Astrocyte (in vitro differentiated cells and primary cell): Measurements from ENCODE around the gene PHF24. TPM values are rescaled to one million over a fixed set of nuclear protein-coding genes. Genes with fewer than 3 reads are reported as not detected.

Experiments
- DNase-seq: peaks from one replicate; pipeline ENCODE4 v3.0.0-alpha.2; 2010; ENCODE audit warnings: low read depth
- FAIRE-seq: peaks from 2 replicates; lab custom pipeline; 2011; peaks lifted over from hg19 to GRCh38; lab: Jason Lieb, UNC
- H2AFZ ChIP-seq: 2 replicates; pipeline ENCODE4 v1.6.0; 2012; ENCODE audit warnings: low read depth, low read length, inconsistent platforms
- H3K27ac ChIP-seq: 2 replicates; pipeline ENCODE4 v1.5.1; 2011; ENCODE audit warnings: low read depth, low read length, inconsistent platforms
- H3K27me3 ChIP-seq: 2 replicates; pipeline ENCODE4 v1.6.0; 2011; ENCODE audit warnings: low read length, inconsistent platforms; ENCODE audit not compliant: insufficient read depth
- H3K36me3 ChIP-seq: 2 replicates; pipeline ENCODE4 v1.5.1; 2011; ENCODE audit warnings: low read length, inconsistent platforms; ENCODE audit not compliant: insufficient read depth
- H3K4me1 ChIP-seq: 2 replicates; pipeline ENCODE4 v1.5.1; 2011; ENCODE audit warnings: low read length, inconsistent platforms; ENCODE audit not compliant: insufficient read depth
- H3K4me2 ChIP-seq: 2 replicates; pipeline ENCODE4 v1.6.0; 2012; ENCODE audit warnings: low read length, inconsistent platforms
- H3K4me3 ChIP-seq: 2 replicates; pipeline ENCODE4 v1.5.1; 2011; ENCODE audit warnings: low read depth, mild to moderate bottlenecking, low read length, inconsistent platforms; ENCODE audit not compliant: insufficient read depth
- H3K79me2 ChIP-seq: 2 replicates; pipeline ENCODE4 v1.6.0; 2012; ENCODE audit warnings: mild to moderate bottlenecking, low read length, inconsistent platforms; ENCODE audit not compliant: insufficient read depth
- H3K9ac ChIP-seq: 2 replicates; pipeline ENCODE4 v1.6.0; 2012; ENCODE audit warnings: mild to moderate bottlenecking, low read length, inconsistent platforms
- H3K9me3 ChIP-seq: 2 replicates; pipeline ENCODE4 v1.5.1; 2012; ENCODE audit warnings: low read depth, mild to moderate bottlenecking, low read length, inconsistent platforms; ENCODE audit not compliant: insufficient read depth
- H4K20me1 ChIP-seq: 2 replicates; pipeline ENCODE4 v1.6.0; 2012; ENCODE audit warnings: low read length, inconsistent platforms; ENCODE audit not compliant: insufficient read depth
- H3K27ac Mint-ChIP-seq: one replicate; pipeline ENCODE4 v1.8.0; 2021; ENCODE audit warnings: mild to moderate bottlenecking, mixed read lengths; ENCODE audit not compliant: unreplicated experiment
- H3K27me3 Mint-ChIP-seq: one replicate; pipeline ENCODE4 v1.8.0; 2021; ENCODE audit warnings: low read depth, mixed read lengths; ENCODE audit not compliant: unreplicated experiment
- H3K36me3 Mint-ChIP-seq: one replicate; pipeline ENCODE4 v1.8.0; 2021; ENCODE audit warnings: low read depth, mixed read lengths; ENCODE audit not compliant: unreplicated experiment
- H3K4me1 Mint-ChIP-seq: one replicate; pipeline ENCODE4 v1.8.0; 2021; ENCODE audit warnings: low read depth, mixed read lengths; ENCODE audit not compliant: unreplicated experiment
- H3K4me3 Mint-ChIP-seq: one replicate; pipeline ENCODE4 v1.8.0; 2021; ENCODE audit warnings: mild to moderate bottlenecking, moderate library complexity, mixed read lengths; ENCODE audit not compliant: unreplicated experiment
- H3K9me3 Mint-ChIP-seq: one replicate; pipeline ENCODE4 v1.8.0; 2021; ENCODE audit warnings: mild to moderate bottlenecking, mixed read lengths; ENCODE audit not compliant: unreplicated experiment
- CTCF ChIP-seq: IDR thresholded peaks from 2 replicates; pipeline ENCODE4 v1.5.1; 2011; ENCODE audit warnings: low read depth, mild to moderate bottlenecking, inconsistent platforms, low read length, moderate library complexity; ENCODE audit not compliant: insufficient read depth
- EZH2 ChIP-seq: IDR thresholded peaks from 2 replicates; pipeline ENCODE4 v1.6.1; 2012; ENCODE audit warnings: mild to moderate bottlenecking, low read length, inconsistent platforms; ENCODE audit not compliant: insufficient read depth
- total RNA-seq: library from RNA; stranded (reverse); gene quantifications from 2 replicates; pipeline ENCODE4 v1.2.1, GENCODE V29; 2021

Gene PHF24
- total RNA-seq, 1 donor from 2014 or later, result 0.16 TPM

- no peak overlapping the region for H2AFZ ChIP-seq
- no peak for DNase-seq
- Mint-ChIP-seq H3K27me3 (no peaks in the 10 kb centered on the region), H3K27ac (no peak overlapping the region), H3K4me3 (no peak overlapping the region), H3K4me1 (peaks cover 22% of the 10 kb centered on the region), H3K36me3 (peaks cover 42% of the 10 kb centered on the region), H3K9me3 (peaks cover 2% of the 10 kb centered on the region)
- peaks cover 2% of the 10 kb centered on the region for H3K36me3 ChIP-seq
- no peak overlapping the region for H3K4me2 ChIP-seq
- no peak for FAIRE-seq
- no peak overlapping the region for H3K9ac ChIP-seq
- no peak for TF ChIP-seq CTCF
- no peak for TF ChIP-seq EZH2
- H3K4me1 ChIP-seq, result peaks cover 17% of the 10 kb centered on the region
- no peak overlapping the region for H3K27ac ChIP-seq
- no peaks in the 10 kb centered on the region for H3K79me2 ChIP-seq
- no peaks in the 10 kb centered on the region for H4K20me1 ChIP-seq
- H3K27me3 ChIP-seq, result no peaks in the 10 kb centered on the region
- H3K4me3 ChIP-seq, result no peak overlapping the region
- H3K9me3 ChIP-seq, result no peaks in the 10 kb centered on the region
Measured at GRCh38 chr9:35029241-35029640, 71.2 kb downstream of the PHF24 start.

DNA sequence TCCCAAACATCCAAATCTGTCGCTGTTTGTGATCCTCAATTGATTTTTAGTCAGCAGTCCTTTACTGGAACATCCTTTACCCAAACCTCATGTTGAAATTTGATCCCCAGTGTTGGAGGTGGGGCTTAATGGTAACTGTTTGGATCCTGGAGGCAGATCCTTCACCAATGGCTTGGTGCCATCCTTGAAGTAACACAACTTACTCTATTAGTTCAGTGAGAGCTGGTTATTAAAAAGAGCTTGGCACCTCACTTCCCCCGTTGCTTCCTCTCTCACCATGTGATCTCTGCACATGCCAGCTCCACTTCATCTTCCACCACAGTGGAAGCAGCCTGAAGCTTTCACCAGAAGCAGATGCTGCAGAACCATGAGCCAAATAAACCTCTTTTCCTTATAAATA is 71.8 kb downstream of the PHF24 start:
- Mint-ChIP-seq H3K27me3 (no peaks in the 10 kb centered on the region), H3K4me3 (no peak overlapping the region), H3K9me3 (peaks cover 2% of the 10 kb centered on the region), H3K27ac (no peak overlapping the region), H3K36me3 (peaks cover 39% of the 10 kb centered on the region), H3K4me1 (peaks cover 22% of the 10 kb centered on the region)
- Histone ChIP-seq H3K4me3 (no peak overlapping the region), H3K36me3 (peaks cover 2% of the 10 kb centered on the region), H3K27me3 (no peaks in the 10 kb centered on the region), H2AFZ (no peak overlapping the region), H3K4me1 (peaks cover 17% of the 10 kb centered on the region), H3K9ac (no peak overlapping the region), H4K20me1 (no peaks in the 10 kb centered on the region), H3K9me3 (no peaks in the 10 kb centered on the region), H3K79me2 (no peaks in the 10 kb centered on the region), H3K4me2 (no peak overlapping the region), H3K27ac (no peak overlapping the region)
- TF ChIP-seq CTCF (no peak), EZH2 (no peak)
- DNase-seq (no peak), FAIRE-seq (no peak)

Other genes starting within 250 kb of the PHF24 start
- not detected in 2 replicates for gene CCL21, start 248.1 kb upstream of the PHF24 start, total RNA-seq
- gene DNAJB5, start 31.5 kb downstream of the PHF24 start, total RNA-seq, result 27.3 and 27.8 TPM in 2 replicates
- gene VCP, start 114.3 kb downstream of the PHF24 start, total RNA-seq, result 366 and 390 TPM in 2 replicates
- gene FANCG, start 121.7 kb downstream of the PHF24 start, total RNA-seq, result 11.0 and 14.1 TPM in 2 replicates
- gene PIGO, start 138.3 kb downstream of the PHF24 start, total RNA-seq, result 19.7 and 20.8 TPM in 2 replicates
- 83.1 and 85.1 TPM in 2 replicates for gene STOML2, start 144.8 kb downstream of the PHF24 start, total RNA-seq
- gene ATOSB, start 157.6 kb downstream of the PHF24 start, total RNA-seq, result 68.9 and 76.9 TPM in 2 replicates
- 26.1 and 30.5 TPM in 2 replicates for gene UNC13B, start 203.7 kb downstream of the PHF24 start, total RNA-seq